HUDEP-2 (cell line): ENCODE measurements around the gene SLC9A3.

Experiments
- DNase-seq, 76 experiments: peaks; one replicate each; lab custom pipeline; 2025; ENCODE audit not compliant: unreplicated experiment in 76 of 76; lab: John Stamatoyannopoulos, UW

The SLC9A3 gene

GRCh38 chr5:539469-540070, 15.3 kb upstream of the SLC9A3 start:
- no peak for DNase-seq

GRCh38 chr5:538801-539468, 14.7 kb upstream of the SLC9A3 start:
- DNase-seq = no peak

GRCh38 chr5:538271-538771, 14.1 kb upstream of the SLC9A3 start:
- no peak for DNase-seq

- no peak for DNase-seq
Measured at GRCh38 chr5:537621-538071, 13.4 kb upstream of the SLC9A3 start.

- no peak for DNase-seq
Measured at GRCh38 chr5:537098-537497, 12.8 kb upstream of the SLC9A3 start.

- DNase-seq = no peak
Measured at GRCh38 chr5:535846-536698, 11.8 kb upstream of the SLC9A3 start.

- DNase-seq = no peak
Measured at GRCh38 chr5:534743-535671, 10.8 kb upstream of the SLC9A3 start.

- DNase-seq = no peak
Measured at GRCh38 chr5:533955-534742, 9.9 kb upstream of the SLC9A3 start.

- no peak for DNase-seq
Measured at GRCh38 chr5:533243-533954, 9.2 kb upstream of the SLC9A3 start.

GRCh38 chr5:532521-533242, 8.4 kb upstream of the SLC9A3 start:
- no peak for DNase-seq

- no peak for DNase-seq
Measured at GRCh38 chr5:531749-532315, 7.6 kb upstream of the SLC9A3 start.

- no peak for DNase-seq
Measured at GRCh38 chr5:531101-531748, 7.0 kb upstream of the SLC9A3 start.

- no peak for DNase-seq
Measured at GRCh38 chr5:530001-530955, 6.0 kb upstream of the SLC9A3 start.

- no peak for DNase-seq
Measured at GRCh38 chr5:528629-529511, 4.6 kb upstream of the SLC9A3 start.
